ENCODE data around the gene VTA1.
"Not testable (repeated sequence)": the region's sequence is repeated elsewhere in the genome, so short reads cannot be mapped to it uniquely, and the experiment has no call there.

Gene VTA1

DNA sequence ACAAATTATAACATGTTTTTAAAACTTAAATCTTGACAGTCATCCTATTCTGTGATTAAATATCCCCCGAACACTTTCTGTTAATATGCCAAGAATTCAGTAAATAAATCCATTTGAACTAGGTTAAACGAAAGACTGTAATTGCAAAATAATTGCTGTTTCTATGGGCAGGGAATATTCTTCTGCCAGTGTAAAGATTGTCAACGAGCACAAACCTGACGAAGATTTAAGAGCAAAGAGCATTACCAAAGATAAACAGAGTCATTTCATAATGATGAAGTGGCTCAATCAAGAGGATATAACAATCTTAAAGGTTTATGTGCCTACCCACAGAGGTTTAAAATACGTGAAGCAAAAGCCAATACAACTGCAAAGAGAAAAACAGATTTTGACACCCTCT is 78.5 kb downstream of the VTA1 start:
- DNase-seq (ENCODE audit: low read depth): no peak

DNA sequence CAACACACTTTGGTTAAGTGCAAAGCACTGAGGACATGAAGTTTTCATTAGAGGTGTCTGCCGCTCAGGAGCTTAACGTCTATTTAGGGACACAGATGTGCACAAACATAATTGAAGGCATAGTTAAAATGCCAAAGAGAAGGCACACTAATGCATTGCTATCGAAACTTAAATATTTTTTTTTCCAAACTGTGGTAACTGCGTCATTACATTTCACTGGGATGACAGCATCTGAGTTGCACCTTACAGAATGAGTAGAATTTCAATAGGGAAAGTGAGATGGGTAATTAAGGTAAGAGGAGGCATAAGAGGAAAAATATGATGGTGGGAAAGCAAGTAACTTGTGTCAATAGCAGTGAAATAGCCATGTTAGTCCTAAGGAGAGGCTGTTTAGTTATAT is 79.7 kb downstream of the VTA1 start:
- no peak for DNase-seq (ENCODE audit: low read depth)

DNA sequence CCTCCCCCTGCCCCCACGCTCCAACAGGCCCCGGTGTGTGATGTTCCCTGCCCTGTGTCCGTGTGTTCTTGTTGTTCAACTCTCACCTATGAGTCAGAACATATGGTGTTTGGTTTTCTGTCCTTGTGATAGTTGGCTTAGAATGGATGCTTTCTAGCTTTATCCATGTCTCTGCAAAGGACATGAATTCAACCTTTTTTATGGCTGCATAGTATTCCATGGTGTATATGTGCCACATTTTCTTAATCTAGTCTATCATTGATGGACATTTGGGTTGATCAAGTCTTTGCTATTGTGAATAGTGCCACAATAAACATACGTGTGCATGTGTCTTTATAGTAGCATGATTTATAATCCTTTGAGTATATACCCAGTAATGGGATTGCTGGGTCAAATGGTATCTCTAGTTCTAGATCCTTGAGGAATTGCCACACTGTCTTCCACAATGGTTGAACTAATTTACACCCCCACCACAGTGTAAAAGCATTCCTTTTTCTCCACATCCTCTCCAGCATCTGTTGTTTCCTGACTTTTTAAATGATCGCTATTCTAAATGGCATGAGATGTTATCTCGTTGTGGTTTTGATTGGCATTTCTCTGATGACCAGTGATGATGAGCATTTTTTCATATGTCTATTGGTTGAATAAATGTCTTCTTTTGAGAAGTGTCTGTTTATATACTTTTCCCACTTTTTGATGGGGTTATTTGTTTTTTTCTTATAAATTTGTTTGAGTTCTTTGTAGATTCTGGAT is 82.6 kb downstream of the VTA1 start:
- not testable (repeated sequence) for DNase-seq (ENCODE audit: low read depth)

DNA sequence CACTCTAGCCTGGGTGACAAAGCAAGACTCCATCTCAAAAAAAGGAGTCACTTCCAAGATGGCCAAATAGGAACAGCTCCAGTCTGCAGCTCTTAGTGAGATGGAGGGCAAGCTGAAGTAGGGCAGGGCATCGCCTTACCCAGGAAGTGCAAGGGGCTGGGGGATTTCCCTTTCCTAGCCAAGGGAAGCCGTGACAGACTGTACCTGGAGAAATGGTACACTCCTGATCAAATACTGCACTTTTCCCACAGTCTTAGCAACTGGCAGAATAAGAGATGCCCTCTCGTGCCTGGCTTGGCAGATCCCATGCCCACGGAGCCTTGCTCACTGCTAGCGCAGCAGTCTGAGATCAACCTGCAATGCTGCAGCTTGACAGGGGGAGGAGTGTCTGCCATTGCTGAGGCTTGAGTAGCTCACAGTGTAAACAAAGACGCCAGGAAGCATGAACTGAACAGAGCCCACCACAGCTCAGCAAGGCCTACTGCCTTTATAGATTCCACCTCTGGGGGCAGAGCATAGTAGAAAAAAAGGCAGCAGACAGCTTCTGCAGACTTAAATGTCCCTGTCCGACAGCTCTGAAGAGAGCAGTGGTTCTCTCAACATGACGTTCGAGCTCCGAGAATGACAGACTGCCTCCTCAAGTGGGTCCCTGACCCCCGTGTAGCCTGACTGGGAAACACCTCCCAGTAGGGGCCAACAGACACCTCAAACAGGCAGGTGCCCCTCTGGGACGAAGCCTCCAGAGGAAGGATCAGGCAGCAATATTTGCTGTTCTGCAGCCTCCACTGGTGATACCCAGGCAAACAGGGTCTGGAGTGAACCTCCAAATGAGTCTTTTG is 85.4 kb downstream of the VTA1 start:
- DNase-seq (ENCODE audit: low read depth): not testable (repeated sequence)

DNA sequence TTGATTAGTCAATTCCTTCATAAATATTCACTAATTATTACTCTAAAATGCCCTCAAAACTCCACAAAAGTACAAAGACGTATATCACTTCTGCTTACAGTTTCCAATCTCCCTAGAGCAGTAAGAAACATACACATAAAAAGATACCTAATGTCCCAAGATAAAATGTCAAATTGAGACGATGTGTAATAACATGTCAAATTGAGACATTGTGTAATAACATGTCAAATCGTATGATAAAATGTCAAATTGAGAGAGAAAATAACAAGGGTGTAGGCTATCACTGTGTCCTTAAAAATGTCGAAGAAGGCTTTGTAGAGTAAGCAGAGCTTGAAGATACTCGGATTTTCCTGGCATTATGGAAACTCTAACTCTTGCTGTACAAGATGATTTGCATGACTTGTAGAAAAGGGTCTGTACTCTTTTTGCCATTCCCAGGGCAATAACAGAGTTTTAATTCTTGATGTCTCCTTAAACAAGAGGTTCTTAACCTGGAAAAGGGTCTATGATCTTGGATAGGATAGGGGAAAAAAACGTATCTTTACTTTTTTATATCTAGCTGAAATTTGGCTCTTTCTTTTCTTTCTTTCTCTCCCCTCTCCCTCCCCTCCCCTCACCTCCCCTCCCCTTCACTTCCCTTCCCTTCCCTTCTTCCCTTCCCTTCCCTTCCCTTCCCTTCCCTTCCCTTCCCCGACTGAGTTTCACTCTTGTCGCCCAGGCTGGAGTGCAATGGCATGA is 87.1 kb downstream of the VTA1 start:
- no peak for DNase-seq (ENCODE audit: low read depth)

DNA sequence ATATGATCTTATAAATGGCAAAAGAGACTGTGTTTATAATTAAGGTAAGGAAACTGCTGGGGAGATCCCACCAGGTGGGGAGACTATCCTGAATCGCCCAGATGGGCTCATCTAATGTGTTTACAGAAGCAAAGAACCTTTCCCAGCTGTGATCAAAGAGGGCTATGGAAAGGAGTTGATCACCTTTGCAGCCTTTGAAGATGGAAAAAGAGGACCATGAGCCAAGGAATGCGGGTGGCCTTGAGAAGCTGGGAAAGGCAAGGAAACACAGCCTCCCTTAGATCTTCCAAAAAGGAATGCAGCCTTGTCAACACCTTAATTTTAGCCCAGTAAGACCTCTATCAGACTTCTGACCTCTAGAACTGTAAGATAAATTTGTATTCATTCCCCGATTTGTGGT is 88.2 kb downstream of the VTA1 start:
- DNase-seq (ENCODE audit: low read depth): no peak

DNA sequence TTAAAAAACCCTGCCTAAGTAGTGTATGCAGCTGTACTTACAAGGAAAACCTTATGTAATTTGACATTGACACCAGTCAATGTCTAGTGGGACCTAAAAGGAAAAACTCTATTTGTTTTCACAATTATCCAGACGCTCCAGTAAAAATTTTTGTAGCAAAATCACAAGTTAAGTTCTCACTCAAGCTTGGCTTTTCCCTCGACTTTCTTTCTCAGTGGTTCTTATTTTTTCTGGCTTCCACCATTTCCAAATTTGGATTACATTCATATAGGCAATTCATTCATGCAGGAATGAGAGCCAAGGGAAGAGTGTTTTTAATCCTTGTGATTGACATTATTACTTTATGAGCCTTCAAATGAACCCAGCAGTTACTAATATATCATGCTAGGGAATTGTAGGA is 88.7 kb downstream of the VTA1 start:
- DNase-seq (ENCODE audit: low read depth): no peak

DNA sequence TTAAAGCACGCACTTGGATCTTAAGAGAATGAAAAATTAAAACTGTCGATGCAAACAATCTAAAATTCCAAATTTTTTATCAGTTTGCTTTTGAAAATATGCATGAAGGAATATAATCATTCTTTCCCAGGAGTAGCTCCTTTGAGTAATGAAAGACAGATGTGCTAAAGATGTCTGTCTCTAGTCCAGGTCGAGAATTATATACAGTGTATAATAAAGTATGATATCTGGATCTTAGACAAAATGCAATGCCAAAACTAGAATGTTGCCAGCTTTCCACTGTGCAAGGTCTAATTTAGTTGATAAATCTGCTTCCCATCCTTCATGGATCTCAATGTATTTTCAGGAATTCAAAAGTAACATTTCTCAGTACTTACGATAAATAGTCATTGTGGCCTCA is 89.6 kb downstream of the VTA1 start:
- no peak for DNase-seq (ENCODE audit: low read depth)

DNA sequence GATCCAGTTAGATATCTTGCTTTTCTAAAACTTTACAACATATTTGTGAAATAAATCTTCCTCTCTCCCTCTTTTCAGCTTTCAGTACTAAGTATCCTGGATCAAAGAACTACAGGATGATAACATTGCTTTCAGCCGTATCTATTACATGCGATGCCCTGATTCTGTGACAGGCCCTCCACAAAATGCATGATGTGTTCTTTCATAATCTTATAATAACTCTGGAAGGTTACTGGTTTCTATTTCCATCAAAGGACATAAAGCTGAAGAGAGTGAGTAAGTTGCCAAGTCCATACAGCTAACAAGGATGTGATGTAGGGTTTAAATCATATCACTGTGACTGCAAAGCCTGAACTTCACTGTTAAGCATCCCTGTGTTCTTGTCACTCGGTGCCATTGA is 91.8 kb downstream of the VTA1 start:
- no peak for DNase-seq (ENCODE audit: low read depth)

DNA sequence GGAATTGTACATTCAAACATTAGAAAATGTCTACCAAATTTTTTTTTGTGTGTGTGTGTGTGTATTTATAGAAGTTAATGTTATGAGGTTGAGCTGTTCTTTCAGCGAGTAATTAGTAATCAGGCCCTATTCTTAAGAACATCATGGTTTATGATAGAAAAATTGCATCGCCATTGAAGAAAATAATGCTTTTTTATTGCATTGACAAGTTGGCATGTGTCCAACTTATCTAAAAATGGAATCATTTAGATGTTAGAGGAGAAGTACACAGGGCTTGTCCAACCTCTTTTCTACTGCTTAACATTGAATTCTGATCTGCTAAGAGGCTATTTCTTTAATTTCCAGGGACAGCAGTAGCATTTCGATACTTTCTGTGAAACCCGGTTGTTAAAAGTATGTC is 93.1 kb downstream of the VTA1 start:
- DNase-seq (ENCODE audit: low read depth): no peak

DNA sequence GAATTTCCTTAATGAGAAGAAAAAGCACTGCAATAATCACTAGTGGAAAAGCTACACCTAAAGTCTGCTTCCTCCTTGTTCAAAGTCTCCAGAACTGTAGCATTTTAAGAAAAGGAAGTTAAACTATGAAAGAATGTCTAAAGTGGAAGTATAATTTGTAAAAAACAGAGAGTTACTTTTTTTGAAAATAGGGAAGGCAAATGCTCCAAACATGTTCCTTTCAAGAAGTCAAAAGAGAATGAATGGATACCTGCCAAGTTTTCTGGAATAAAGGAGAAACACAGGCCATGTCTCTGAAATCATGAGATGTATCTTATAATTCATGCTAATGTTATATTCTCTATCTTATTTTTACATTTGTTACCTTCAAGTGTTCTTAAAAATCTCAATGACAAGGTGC is 94.0 kb downstream of the VTA1 start:
- no peak for DNase-seq (ENCODE audit: low read depth)

DNA sequence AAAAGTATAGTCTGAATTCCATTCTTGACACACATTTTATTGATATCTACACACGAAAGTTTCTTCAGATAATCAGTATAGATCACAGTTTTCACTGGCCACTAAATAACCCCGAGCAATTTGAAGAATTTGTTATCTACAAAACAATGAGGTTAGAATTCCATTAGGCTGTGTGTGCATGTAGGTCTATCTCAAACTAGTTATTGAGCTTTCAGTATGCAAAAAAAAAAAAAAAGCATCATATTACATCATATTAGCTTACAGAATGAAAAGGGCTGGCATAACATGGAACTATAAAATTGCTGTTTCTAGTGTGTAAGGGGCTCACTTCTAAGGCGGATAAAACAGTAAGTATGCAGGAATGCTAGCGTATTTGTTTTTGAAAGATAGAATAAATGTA is 95.2 kb downstream of the VTA1 start:
- DNase-seq (ENCODE audit: low read depth): no peak

DNA sequence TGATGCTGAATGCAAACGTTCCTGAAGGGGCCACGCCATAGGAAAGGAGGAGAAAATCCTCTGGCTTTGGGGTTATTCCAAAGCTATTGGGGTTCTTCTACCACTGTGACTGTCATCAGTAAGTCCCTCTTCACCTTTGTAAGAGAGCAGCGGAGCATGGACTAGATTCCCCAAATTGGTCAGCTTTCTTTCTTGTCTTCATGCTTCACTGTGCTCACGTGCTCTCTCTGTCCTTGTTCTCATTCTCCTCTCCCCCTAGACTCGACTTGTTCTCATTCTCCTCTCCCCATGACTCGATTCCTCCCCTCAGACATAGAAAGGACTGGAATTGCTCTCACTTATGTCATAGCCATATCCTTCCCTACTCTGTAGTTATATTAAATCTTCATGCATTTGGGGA is 99.9 kb downstream of the VTA1 start:
- no peak for DNase-seq (ENCODE audit: low read depth)

DNA sequence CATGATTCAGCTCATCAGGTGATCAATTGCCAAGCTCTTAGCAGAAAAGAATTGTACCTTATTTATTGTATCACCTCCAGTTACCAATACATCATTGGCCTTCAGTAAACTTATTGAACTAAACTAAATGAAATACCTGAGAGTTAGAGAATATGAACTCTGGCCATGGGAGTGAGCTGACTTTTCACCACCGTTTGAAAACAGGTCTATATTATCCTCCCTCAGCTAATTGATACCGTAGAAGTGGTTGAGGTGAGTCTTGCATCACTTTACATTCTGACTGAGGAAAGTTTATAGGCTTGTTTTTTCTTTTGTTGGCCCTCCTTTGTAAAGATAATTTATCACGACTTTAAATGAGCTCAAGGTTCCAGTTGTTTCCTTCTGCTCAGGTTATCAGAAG is 102.2 kb downstream of the VTA1 start:
- no peak for DNase-seq (ENCODE audit: low read depth)

DNA sequence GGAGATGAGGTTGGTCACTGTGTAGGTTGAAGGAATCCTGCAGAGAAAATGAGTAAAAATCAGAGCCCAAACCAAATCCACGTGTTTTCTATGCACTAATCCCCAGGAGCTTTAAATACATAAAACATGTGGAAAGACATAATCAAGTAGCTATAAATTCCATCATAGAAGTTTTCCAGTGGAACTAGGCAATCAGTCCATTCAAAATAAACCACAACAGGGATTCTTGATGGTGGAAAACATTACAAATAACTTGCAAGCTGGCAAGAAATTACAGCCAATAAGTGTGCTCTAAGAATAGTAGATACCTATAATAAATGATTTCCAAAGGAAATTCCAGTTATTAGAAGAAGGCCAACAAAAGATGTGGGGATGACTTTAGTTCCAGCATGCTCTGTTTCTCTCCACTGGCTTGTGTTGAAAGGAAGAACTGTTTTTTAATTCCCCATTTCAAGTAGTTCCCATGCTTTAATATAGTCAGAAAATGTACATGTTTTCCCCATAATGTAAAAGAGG is 104.9 kb downstream of the VTA1 start:
- no peak for DNase-seq (ENCODE audit: low read depth)

DNA sequence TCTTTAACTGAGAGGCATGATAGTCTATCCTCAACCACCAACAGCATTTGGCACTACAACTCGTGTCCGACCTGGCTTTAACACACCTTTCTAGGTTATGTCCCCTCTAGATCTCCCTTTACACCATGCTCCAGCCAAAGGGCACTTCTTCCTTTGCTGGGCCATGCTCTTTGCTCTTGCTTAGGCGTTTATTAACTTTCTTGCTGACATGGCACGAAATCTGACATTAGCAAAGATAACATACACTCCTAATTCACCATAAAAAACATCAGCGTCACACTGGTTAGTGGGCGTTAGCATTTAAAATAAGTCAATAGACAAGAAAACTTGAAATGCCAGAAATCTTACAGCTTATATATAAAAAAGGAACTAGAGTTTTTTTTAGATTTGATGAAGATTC is 107.5 kb downstream of the VTA1 start:
- no peak for DNase-seq (ENCODE audit: low read depth)

DNA sequence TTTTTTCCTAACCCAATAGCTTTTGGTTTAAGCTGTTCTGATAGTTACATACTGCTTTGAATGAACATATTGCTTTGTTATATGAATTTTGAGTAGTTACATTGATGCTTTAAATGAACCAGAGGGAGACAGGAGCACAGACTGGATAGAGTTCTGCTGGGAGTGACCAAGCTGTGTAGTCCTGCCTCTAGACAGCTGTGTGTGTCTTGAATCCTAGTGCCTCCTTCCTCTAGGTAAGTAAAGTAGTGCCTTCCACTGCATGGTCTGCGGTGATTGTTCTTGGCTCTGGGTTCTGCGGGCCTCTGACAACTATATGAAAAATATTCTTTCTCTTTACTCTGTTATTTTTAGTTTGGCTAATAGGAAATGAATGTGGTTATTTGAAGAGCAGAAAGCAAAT is 108.7 kb downstream of the VTA1 start:
- no peak for DNase-seq (ENCODE audit: low read depth)

DNA sequence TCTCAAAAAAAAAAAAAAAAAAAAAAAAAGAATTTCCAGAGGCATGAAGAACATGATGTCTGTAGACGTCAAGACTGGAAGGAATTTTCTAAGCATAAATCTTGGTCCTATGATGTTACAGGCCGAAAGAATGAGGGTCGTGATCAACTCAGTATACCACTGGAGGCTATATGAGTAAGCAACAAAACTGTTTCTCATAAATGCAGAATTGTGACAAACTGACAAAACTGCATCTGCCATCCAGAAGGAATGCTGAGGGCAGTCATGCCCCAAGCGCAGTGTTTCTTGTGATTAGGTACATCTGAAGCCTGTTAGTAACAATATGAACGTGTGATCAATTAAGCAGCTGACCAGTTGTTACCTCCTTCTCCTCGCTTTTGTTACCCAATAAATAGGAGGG is 111.2 kb downstream of the VTA1 start:
- no peak for DNase-seq (ENCODE audit: low read depth)

DNA sequence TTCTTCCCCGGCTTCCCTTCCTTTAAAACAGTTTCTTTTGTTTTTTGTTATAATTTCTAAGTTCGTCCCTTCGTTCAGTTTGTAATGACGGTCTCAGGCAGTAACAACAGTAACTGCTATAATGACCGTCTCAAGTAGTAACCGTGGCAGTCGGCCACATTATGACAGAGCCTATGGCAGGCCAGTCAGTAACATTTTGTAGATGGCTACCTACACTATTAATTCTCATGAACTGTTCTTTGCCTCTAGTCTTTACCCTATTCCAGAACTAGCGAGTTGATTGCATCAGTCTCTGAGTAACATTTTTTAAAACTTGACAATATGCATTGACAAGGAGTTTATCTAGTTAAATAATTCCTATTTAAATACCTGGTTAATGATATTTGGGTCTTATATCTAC is 111.7 kb downstream of the VTA1 start:
- no peak for DNase-seq (ENCODE audit: low read depth)

DNA sequence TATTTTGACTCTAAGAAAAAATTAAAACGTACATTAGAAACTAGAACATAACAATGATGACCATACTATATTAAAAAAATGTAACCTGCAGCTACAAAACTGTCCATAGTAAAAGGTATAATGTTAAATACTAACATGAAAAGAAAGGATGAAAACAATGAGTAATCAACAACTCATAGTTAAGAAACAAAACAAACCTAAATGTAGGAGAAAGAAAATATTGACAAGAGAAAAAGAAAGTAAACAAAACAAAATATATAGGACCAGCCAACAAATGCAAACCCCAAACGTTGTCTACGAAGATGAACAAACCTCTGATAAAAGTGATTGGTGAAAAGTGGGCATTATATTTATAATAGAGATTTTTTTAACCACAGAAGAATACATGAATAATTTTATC is 113.7 kb downstream of the VTA1 start:
- DNase-seq (ENCODE audit: low read depth): no peak

DNA sequence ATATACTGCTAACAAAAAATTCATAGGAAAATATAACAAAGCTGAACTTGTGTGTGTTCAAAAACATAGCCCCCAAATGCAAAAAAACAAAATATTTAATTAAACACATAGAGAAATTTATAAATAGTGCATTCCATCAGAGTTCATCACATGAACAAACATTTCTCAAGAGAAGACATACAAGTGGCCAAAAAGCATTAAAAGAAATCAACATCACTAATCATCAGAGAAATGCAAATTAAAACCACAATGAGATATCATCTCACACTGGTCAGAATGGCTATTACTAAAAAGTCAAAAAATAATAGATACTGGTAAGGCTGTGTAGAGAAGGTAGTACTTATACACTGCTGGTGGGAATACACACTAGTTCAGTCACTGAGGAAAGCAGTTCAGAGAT is 115.2 kb downstream of the VTA1 start:
- DNase-seq (ENCODE audit: low read depth): no peak

DNA sequence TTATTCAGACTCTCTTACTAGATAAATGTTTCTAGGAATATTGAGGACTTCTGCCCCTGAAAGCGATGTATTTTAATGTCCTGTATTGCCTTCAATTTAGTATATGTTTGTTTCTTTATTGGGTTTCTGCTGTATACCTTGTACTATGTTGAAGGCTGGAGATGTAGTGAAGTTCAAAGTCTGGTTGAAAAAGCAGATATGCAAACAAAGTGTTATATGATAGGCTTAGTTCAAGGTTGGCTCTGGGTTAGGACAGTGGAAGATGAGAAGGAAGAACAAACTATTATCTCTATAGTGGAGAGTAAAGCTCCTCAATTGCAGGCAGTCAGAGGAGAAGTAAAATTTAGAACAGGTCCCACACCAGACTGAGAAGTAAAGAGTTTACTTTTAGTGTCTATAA is 118.4 kb downstream of the VTA1 start:
- DNase-seq (ENCODE audit: low read depth): no peak

DNA sequence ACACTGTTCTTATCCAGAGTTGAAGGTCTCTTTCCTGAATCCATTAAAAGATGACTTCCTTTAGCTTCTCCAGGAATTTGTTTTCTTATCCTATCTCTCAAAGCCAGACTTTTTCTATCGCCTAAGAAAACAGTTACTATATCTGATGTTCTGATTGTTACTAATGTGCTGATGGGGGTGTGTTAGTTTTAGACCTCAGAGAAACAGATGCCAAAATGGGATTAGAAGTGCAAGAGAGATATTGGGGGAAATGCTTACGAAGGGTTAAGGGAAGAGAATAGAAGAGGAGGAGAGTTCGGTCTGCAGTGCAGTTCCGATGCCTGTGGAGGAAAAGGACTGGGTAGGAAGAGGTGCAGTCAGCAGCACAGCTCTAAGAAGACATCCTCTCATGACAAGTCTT is 119.0 kb downstream of the VTA1 start:
- no peak for DNase-seq (ENCODE audit: low read depth)
